K562 (cell line): ENCODE measurements around the gene CCDC9.
A peak's percentile ranks its signal among the peaks of the same experiment; 100 is the strongest.

Source experiments
- ATF2 ChIP-seq: sonication (generic); formaldehyde crosslinking; IDR thresholded peaks from 2 replicates; pipeline ENCODE4 v1.8.1; 2022; ENCODE audit warnings: missing genetic modification reagents
- ATF3 ChIP-seq, 2 experiments: fragments of 450-650 bp in 1 of 2; sonication (generic) in 1 of 2; formaldehyde crosslinking in 1 of 2; IDR thresholded peaks in 1 of 2; conservative IDR thresholded peaks in 1 of 2; 2 replicates each; pipeline versions ENCODE4 v1.6.1 to v1.8.1; 2016 to 2023; ENCODE audit warnings: mild to moderate bottlenecking in 2 of 2, moderate library complexity in 2 of 2, inconsistent platforms in 1 of 2, missing genetic modification reagents in 1 of 2
- CTCF ChIP-seq, 3 experiments: IDR thresholded peaks in 2 of 3; conservative IDR thresholded peaks in 1 of 3; 2 replicates each; pipeline ENCODE4 v1.5.1; 2011 to 2012; ENCODE audit warnings: low read length in 3 of 3, mild to moderate bottlenecking in 3 of 3, control low read depth in 2 of 3, improper control_type of control experiment in 1 of 3, inconsistent platforms in 1 of 3, low read depth in 1 of 3, mixed read lengths in 1 of 3, moderate library complexity in 1 of 3; ENCODE audit not compliant: insufficient read depth in 2 of 3
- FOXM1 ChIP-seq, 2 experiments: fragments of 450-650 bp in 1 of 2; sonication (generic) in 1 of 2; formaldehyde crosslinking in 1 of 2; IDR thresholded peaks; 2 replicates each; pipeline versions ENCODE4 v1.6.1 to v1.9.0; 2017 to 2022; ENCODE audit warnings: low read depth in 2 of 2, mild to moderate bottlenecking in 2 of 2, missing genetic modification reagents in 1 of 2, moderate library complexity in 1 of 2
- HDAC3 ChIP-seq: fragments of 450-650 bp; IDR thresholded peaks from 2 replicates; pipeline ENCODE4 v1.6.1; 2018; ENCODE audit warnings: borderline replicate concordance, mild to moderate bottlenecking, moderate library complexity; ENCODE audit not compliant: partially characterized antibody
- KLF13 ChIP-seq: fragments of 450-650 bp; IDR thresholded peaks from 2 replicates; pipeline ENCODE4 v1.6.1; 2016; ENCODE audit warnings: missing genetic modification characterization, low read depth, mild to moderate bottlenecking, missing compliant biosample characterization, moderate library complexity, borderline replicate concordance
- MAFG ChIP-seq: fragments of 450-650 bp; conservative IDR thresholded peaks from 2 replicates; pipeline ENCODE4 v1.6.1; 2016; ENCODE audit warnings: missing genetic modification characterization, missing compliant biosample characterization
- POLR2A ChIP-seq: fragments of 450-650 bp; conservative IDR thresholded peaks from 2 replicates; pipeline ENCODE4 v1.6.1; 2016
- RBM25 ChIP-seq: fragments of 200-400 bp; formaldehyde crosslinking; IDR thresholded peaks from 2 replicates; pipeline ENCODE4 v1.6.1; 2018; ENCODE audit warnings: low read length, low read depth, moderate library complexity; ENCODE audit not compliant: severe bottlenecking
- SMARCA5 ChIP-seq: fragments of 450-650 bp; IDR thresholded peaks from 2 replicates; pipeline ENCODE4 v1.6.1; 2016
- SMC3 ChIP-seq: conservative IDR thresholded peaks from 2 replicates; pipeline ENCODE4 v1.6.1; 2011; ENCODE audit warnings: low read depth, low read length, improper control_type of control experiment; ENCODE audit not compliant: insufficient read depth
- TBP ChIP-seq: optimal IDR thresholded peaks from 2 replicates; pipeline ENCODE3; 2011; ENCODE audit warnings: low read depth, low read length, improper control_type of control experiment
- ZBTB17 ChIP-seq: fragments of 450-650 bp; formaldehyde crosslinking; IDR thresholded peaks from 2 replicates; pipeline ENCODE4 v1.4.0; 2020; ENCODE audit warnings: mild to moderate bottlenecking
- ZNF512 ChIP-seq: IDR thresholded peaks from 2 replicates; pipeline ENCODE4 v1.6.1; 2016; ENCODE audit warnings: missing genetic modification characterization, missing compliant biosample characterization

GRCh38 chr19:47274071-47274890 is 18.0 kb downstream of the CCDC9 start, which contains the start of gene INAFM1:
- TF ChIP-seq RBM25 (no peak), KLF13 (tag) (no peak), CTCF (IDR thresholded peaks at IDR 0.05 in 2 of 3, conservative IDR thresholded peaks at IDR 0.05 in 1 of 3; ENCODE audit: insufficient read depth in 2 of 3, low read depth in 1 of 3, low read length in 3 of 3) (0 out of 6 replicates have a peak, but pooled peaks of 1 of the 3 experiments have one; percentile 0), POLR2A (peak; percentile 86), TBP (peak; percentile 58), SMARCA5 (peak; percentile 77; the same call in 1 of the 2 replicates), ZNF512 (tag) (no peak), ATF3 (IDR thresholded peaks at IDR 0.05) (no peak), ATF3 (CRISPR knock-in tag; conservative IDR thresholded peaks at IDR 0.05) (no peak), MAFG (no peak), SMC3 (no peak), ZBTB17 (CRISPR knock-in tag) (no peak), ATF2 (CRISPR knock-in tag) (no peak), HDAC3 (no peak), FOXM1 (IDR thresholded peaks at IDR 0.05; ENCODE audit: low read depth) (no peak), FOXM1 (CRISPR knock-in tag; IDR thresholded peaks at IDR 0.05; ENCODE audit: low read depth) (no peak)
